T-helper 1 cell treated with Interleukin-12 subunit alpha and Interleukin-12 subunit beta and Interleukin-4 antibody, amounts not matched to agents 30 ng/mL and 1 ng/mL, for 36 hours (primary cell): ENCODE data around the gene TMC7. TPM values are rescaled to one million over a fixed set of nuclear protein-coding genes. Genes with fewer than 3 reads are reported as not detected.
"Not testable (repeated sequence)": the region's sequence is repeated elsewhere in the genome, so short reads cannot be mapped to it uniquely, and the experiment has no call there.

ENCODE experiments used
- intact Hi-C: fragments of 100-400 bp; cut with micrococcal nuclease; formaldehyde crosslinking; loops from one replicate; pipeline ENCODE4 v1.15.1; 2024
- total RNA-seq: library from RNA; stranded (reverse); gene quantifications from 2 replicates; pipeline ENCODE4 v1.2.3, GENCODE V29; 2022

The TMC7 gene
- total RNA-seq = 0.07 TPM in 1 of 2 replicates, not detected in the other

- intact Hi-C loops = no loop called here
Measured at GRCh38 chr16:18983565-18984434, at the start of gene TMC7. Gene TMC7, plus strand, starts transcription at chr16:18983934. Its CDS starts 130 bp downstream, at chr16:18984064.

- intact Hi-C loops = no loop called here
Measured at GRCh38 chr16:18936727-18937340, 46.9 kb upstream of the TMC7 start.

GRCh38 chr16:18937390-18937789, 46.3 kb upstream of the TMC7 start:
- intact Hi-C loops = no loop called here

- intact Hi-C loops = no loop called here
Measured at GRCh38 chr16:18938986-18939385, 44.7 kb upstream of the TMC7 start.

GRCh38 chr16:18941471-18941870, 42.3 kb upstream of the TMC7 start:
- intact Hi-C loops = no loop called here

GRCh38 chr16:18942061-18942460, 41.7 kb upstream of the TMC7 start:
- intact Hi-C loops = no loop called here

GRCh38 chr16:18943414-18943813, 40.3 kb upstream of the TMC7 start:
- intact Hi-C loops = no loop called here

GRCh38 chr16:18945233-18945632, 38.5 kb upstream of the TMC7 start:
- intact Hi-C loops = no loop called here

GRCh38 chr16:18948372-18949020, 35.2 kb upstream of the TMC7 start:
- intact Hi-C loops = no loop called here

- intact Hi-C loops = no loop called here
Measured at GRCh38 chr16:18950469-18951185, 33.1 kb upstream of the TMC7 start.

GRCh38 chr16:18953547-18953946, 30.2 kb upstream of the TMC7 start:
- intact Hi-C loops = no loop called here

GRCh38 chr16:18955874-18956580, 27.7 kb upstream of the TMC7 start:
- intact Hi-C loops = not testable (repeated sequence)

GRCh38 chr16:18956658-18957241, 27.0 kb upstream of the TMC7 start:
- intact Hi-C loops = not testable (repeated sequence)

GRCh38 chr16:18958621-18959029, 25.1 kb upstream of the TMC7 start:
- intact Hi-C loops = no loop called here

- intact Hi-C loops = no loop called here
Measured at GRCh38 chr16:18959031-18959505, 24.7 kb upstream of the TMC7 start.

- intact Hi-C loops = loop anchor here (2.0 to 5.0 kb wide), 2 partner anchors 73 to 113 kb away; no protein-coding TSS in a partner anchor
Measured at GRCh38 chr16:18965555-18965954, 18.2 kb upstream of the TMC7 start.

GRCh38 chr16:18966791-18967190, 16.9 kb upstream of the TMC7 start:
- intact Hi-C loops = loop anchor here (5.0 kb wide), 1 partner anchor 114 kb away; no protein-coding TSS in a partner anchor

- intact Hi-C loops = loop anchor here (1.0 to 5.0 kb wide), 4 partner anchors 22 to 168 kb away; partner anchors contain the start of genes ARL6IP1 and SMG1
Measured at GRCh38 chr16:18969050-18969854, 14.5 kb upstream of the TMC7 start.

- intact Hi-C loops = loop anchor here (1.0 to 5.0 kb wide), 4 partner anchors 23 to 169 kb away; partner anchors contain the start of genes ARL6IP1 and SMG1
Measured at GRCh38 chr16:18969855-18970240, 13.9 kb upstream of the TMC7 start.
